Pancreas (tissue), 10 donors: ENCODE data around the gene SOWAHA. TPM values are rescaled to one million over a fixed set of nuclear protein-coding genes. Genes with fewer than 3 reads are reported as not detected.
A peak's percentile ranks its signal among the peaks of the same experiment; 100 is the strongest.

Experiments
- ATAC-seq, 4 donors: fragments of 200-7000 bp; cut with Tn5 transposase; one replicate each; pipeline versions ENCODE4 v1.8.0 to v1.9.1; 2020; ENCODE audit warnings: mild to moderate bottlenecking in 4 of 4, moderate library complexity in 4 of 4
- DNase-seq, 6 donors: peaks; one replicate each; pipeline ENCODE4 v3.0.0-alpha.2; 2020
- FAIRE-seq: peaks from 2 replicates; lab custom pipeline; 2012; peaks lifted over from hg19 to GRCh38; lab: Jason Lieb, UNC
- H3K27ac ChIP-seq, 4 donors: fragments of 200-600 bp; sonication (generic); 1 replicate in 3 of 4; 2 replicates in 1 of 4; pipeline versions ENCODE4 v1.5.0 to v1.8.0; 2020
- H3K27me3 ChIP-seq, 4 donors: fragments of 200-600 bp; one replicate each; pipeline ENCODE4 v1.8.0; 2021
- H3K36me3 ChIP-seq, 3 donors: fragments of 200-600 bp; sonication (generic) in 1 of 3; one replicate each; pipeline versions ENCODE4 v1.5.0 to v1.8.0; 2020 to 2021
- H3K4me1 ChIP-seq, 3 donors: fragments of 200-600 bp; one replicate each; pipeline ENCODE4 v1.8.0; 2021
- H3K4me3 ChIP-seq, 4 donors: fragments of 200-600 bp; sonication (generic) in 2 of 4; one replicate each; pipeline versions ENCODE4 v1.5.0 to v1.8.0; 2020 to 2021
- H3K9me3 ChIP-seq, 4 donors: fragments of 200-600 bp; one replicate each; pipeline ENCODE4 v1.8.0; 2021
- WGBS, 2 donors: extraction: QIAGEN DNeasy Blood & Tissue Kit; methylation state at CpG; one replicate each; pipeline ENCODE4 v1.1.7; 2013; 5-methylcytosine and 5-hydroxymethylcytosine counted together
- intact Hi-C, 3 donors: fragments of 100-400 bp; cut with DNase I; formaldehyde crosslinking; loops; one replicate each; pipeline versions ENCODE4 v1.11.1 to v1.14.2; 2022
- polyA plus RNA-seq, 2 donors: library from polyadenylated mRNA; stranded (reverse); fragments of 200-250 nt; gene quantifications; one replicate each; pipeline ENCODE4 v1.2.3, GENCODE V29; 2013
- total RNA-seq, 6 donors: library from RNA; stranded (reverse); fragmentation: NEBNext Ultra II Directional in 4 of 6; extraction: Animal tissue kit (Norgen Biotek cat#: 25700) in 4 of 6; gene quantifications; one replicate each; pipeline versions ENCODE4 v1.2.1 to v1.2.4, GENCODE V29; 2021 to 2023
- TF ChIP-seq, protein P1 (sequence below), 4 donors: fragments of 200-600 bp; sonication (generic) in 3 of 4; IDR thresholded peaks; one replicate each; pipeline versions ENCODE4 v1.5.0 to v1.8.0; 2021; ENCODE audit warnings: antibody characterized with exemption in 4 of 4
- donor health status: healthy with polysubstance abuse.
- donor health status: DM: no; HTN: no; CAD: no; lungs with moderate emphysema.
- donor health status: DM: no; HTN: no; CAD: no.
- donor health status: control.
- donor health status: control.
- donor health status: Bipolar disorder and iron deficiency.
- donor health status: DM: yes; HTN: yes; CAD: no.
- donor health status: DM: no; HTN: no; CAD: no.
- donor health status: DM: no; HTN: no; CAD: no.
- donor health status: DM: yes; HTN: yes; CAD: no.

Gene SOWAHA
- total and polyA plus RNA-seq, 8 donors: 1.4 to 5.0 (median 1.9) TPM

GRCh38 chr5:132781029-132781428, 32.1 kb upstream of the SOWAHA start:
- peaks cover 0 to 9% (median 6%) of the 10 kb centered on the region in 3 donors for H3K4me1 ChIP-seq
- H3K27ac ChIP-seq: no peak overlapping the region
- 68 to 80% methylated on average over 4 of the region's 4 CpGs for WGBS, 2 donors
- no peak for DNase-seq
- H3K36me3 ChIP-seq: no peaks in the 10 kb centered on the region
- ATAC-seq: no peak
- H3K9me3 ChIP-seq: no peaks in the 10 kb centered on the region
- FAIRE-seq: no peak
- no peak overlapping the region for H3K4me3 ChIP-seq
- H3K27me3 ChIP-seq: no peaks in the 10 kb centered on the region
- TF ChIP-seq, protein P1, sequence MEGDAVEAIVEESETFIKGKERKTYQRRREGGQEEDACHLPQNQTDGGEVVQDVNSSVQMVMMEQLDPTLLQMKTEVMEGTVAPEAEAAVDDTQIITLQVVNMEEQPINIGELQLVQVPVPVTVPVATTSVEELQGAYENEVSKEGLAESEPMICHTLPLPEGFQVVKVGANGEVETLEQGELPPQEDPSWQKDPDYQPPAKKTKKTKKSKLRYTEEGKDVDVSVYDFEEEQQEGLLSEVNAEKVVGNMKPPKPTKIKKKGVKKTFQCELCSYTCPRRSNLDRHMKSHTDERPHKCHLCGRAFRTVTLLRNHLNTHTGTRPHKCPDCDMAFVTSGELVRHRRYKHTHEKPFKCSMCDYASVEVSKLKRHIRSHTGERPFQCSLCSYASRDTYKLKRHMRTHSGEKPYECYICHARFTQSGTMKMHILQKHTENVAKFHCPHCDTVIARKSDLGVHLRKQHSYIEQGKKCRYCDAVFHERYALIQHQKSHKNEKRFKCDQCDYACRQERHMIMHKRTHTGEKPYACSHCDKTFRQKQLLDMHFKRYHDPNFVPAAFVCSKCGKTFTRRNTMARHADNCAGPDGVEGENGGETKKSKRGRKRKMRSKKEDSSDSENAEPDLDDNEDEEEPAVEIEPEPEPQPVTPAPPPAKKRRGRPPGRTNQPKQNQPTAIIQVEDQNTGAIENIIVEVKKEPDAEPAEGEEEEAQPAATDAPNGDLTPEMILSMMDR (IDR thresholded peaks at IDR 0.05): no peak
- intact Hi-C loops: no loop called here

GRCh38 chr5:132782101-132782500, 31.0 kb upstream of the SOWAHA start:
- ATAC-seq (peak in 1 of 4 donors; percentile 10), FAIRE-seq (no peak)

GRCh38 chr5:132785365-132785764, 27.7 kb upstream of the SOWAHA start:
- no peak for ATAC-seq
- Histone ChIP-seq H3K36me3 (no peaks in the 10 kb centered on the region), H3K27me3 (no peaks in the 10 kb centered on the region), H3K4me1 (no peaks in the 10 kb centered on the region), H3K27ac (no peak overlapping the region), H3K9me3 (no peaks in the 10 kb centered on the region), H3K4me3 (no peak overlapping the region)
- FAIRE-seq: no peak
- WGBS, 2 donors: 72 to 81% methylated on average over 5 of the region's 5 CpGs
- intact Hi-C loops: no loop called here
- TF ChIP-seq, protein P1 (IDR thresholded peaks at IDR 0.05): no peak
- DNase-seq: no peak

More at GRCh38 chr5:132782101-132782500, 31.0 kb upstream of the SOWAHA start:
- Histone ChIP-seq H3K4me1 (peaks cover 0 to 9% (median 6%) of the 10 kb centered on the region in 3 donors), H3K36me3 (no peaks in the 10 kb centered on the region), H3K4me3 (no peak overlapping the region), H3K27ac (no peak overlapping the region), H3K9me3 (no peaks in the 10 kb centered on the region), H3K27me3 (no peaks in the 10 kb centered on the region)
- TF ChIP-seq, protein P1 (IDR thresholded peaks at IDR 0.05): no peak
- WGBS, 2 donors: 72 to 79% methylated on average over 4 of the region's 4 CpGs
- intact Hi-C loops: no loop called here
- no peak for DNase-seq

DNA sequence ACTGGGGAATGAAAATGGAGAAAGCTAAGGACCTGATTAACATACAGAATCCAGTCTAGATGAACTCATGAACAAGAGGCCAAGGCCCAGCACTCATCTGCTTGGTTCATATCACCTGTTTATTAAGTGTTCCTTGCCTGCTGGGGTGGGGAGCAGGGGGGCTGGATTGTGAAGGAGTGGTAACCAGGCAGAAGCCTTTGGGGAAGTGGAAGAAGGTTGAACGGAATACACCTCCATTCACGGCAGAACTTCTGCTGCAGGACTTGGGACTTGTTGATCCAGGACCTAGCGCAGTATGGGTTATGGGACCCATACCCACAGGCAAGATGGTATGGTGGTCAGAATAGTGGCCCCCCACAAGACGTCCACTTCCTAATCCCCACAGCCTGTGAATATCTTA, 27.2 kb upstream of the SOWAHA start:
- Histone ChIP-seq H3K4me1 (no peaks in the 10 kb centered on the region), H3K4me3 (no peak overlapping the region), H3K27me3 (no peaks in the 10 kb centered on the region), H3K27ac (no peak overlapping the region), H3K9me3 (no peaks in the 10 kb centered on the region), H3K36me3 (no peaks in the 10 kb centered on the region)
- DNase-seq: no peak
- WGBS, 2 donors: 86 to 89% methylated on average over 4 of the region's 4 CpGs
- FAIRE-seq: no peak
- TF ChIP-seq, protein P1 (IDR thresholded peaks at IDR 0.05): no peak
- ATAC-seq: no peak
- intact Hi-C loops: no loop called here

DNA sequence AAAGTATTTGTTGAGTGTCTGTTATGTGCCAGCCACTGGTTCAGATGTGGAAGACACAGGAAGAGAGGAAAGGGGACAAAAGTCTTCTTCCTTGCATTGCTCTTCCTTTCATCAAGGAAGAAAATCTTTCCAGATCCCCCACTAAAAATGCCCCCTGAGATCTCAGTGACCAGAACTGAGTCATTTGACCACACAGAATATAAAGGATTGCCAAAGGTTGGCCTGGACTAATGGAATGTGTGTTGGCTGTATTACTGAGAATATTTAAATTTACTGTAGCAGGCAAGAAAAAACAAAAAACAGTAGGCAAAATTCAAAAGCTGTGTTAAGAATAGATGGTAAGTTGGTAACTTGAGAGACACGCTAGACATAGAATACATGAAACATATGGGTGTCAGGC, 26.0 kb upstream of the SOWAHA start:
- Histone ChIP-seq H3K27ac (no peak overlapping the region), H3K36me3 (no peaks in the 10 kb centered on the region), H3K9me3 (no peaks in the 10 kb centered on the region), H3K27me3 (no peaks in the 10 kb centered on the region), H3K4me3 (no peak overlapping the region), H3K4me1 (no peaks in the 10 kb centered on the region)
- no peak for DNase-seq
- no peak for ATAC-seq
- no peak for FAIRE-seq
- intact Hi-C loops: no loop called here
- TF ChIP-seq, protein P1 (IDR thresholded peaks at IDR 0.05): no peak
- 96 to 100% methylated on average over 1 of the region's 1 CpG for WGBS, 2 donors
